ENCODE results near the gene ZSCAN12.

DNA sequence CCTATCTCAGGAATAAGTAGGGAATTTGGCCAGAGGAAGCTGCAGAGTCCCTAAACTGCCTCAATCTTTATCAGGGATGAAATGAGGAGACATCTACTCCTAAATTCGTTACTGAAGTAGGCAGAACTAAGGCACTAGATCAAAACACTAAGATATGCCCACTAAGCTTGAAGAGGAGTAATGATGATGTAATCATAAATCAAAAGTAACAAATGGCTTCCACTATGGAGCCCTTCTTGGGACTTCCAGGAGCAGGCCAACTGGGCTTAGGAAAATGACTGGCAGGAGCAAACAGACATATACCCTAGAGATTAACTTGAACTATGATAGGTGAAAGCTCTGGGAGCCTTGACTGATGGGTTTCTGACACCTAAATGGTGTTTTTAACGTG is 15.4 kb downstream of the ZSCAN12 start:
- TF ChIP-seq EZH2 (IDR thresholded peaks at IDR 0.05) (no peak), EZH2phosphoT487 (IDR thresholded peaks at IDR 0.05) (no peak)
